Measurements from ENCODE around the gene DLG2. TPM values are rescaled to one million over a fixed set of nuclear protein-coding genes. Genes with fewer than 3 reads are reported as not detected.

DLG2 gene
- total and polyA plus RNA-seq, 2 of the 8 experiments (the other 6 are each of a cell fraction or from before 2014, with no cell fraction given) = 1.7 to 14.3 TPM

- Histone ChIP-seq H3K4me2 (ENCODE audit: insufficient read depth in 1 of 2, low read depth in 2 of 2, low read length in 2 of 2) (no peak overlapping the region), H3K9me3 (ENCODE audit: insufficient read depth in 2 of 2, low read depth in 1 of 2, low read length in 1 of 2) (no peaks in the 10 kb centered on the region), H3K4ac (replicated peaks; ENCODE audit: insufficient read length, low read depth, low read length) (no peak overlapping the region), H3K79me1 (ENCODE audit: low read depth, low read length) (no peaks in the 10 kb centered on the region), H3K27me3 (replicated peaks in 1 of 4; ENCODE audit: control insufficient read depth in 3 of 4, extremely low read depth in 1 of 4, insufficient read depth in 3 of 4, low read length in 3 of 4) (no peaks in the 10 kb centered on the region), H3K14ac (ENCODE audit: insufficient read length) (no peak overlapping the region), H2BK20ac (ENCODE audit: low read length) (no peak overlapping the region), H3K23ac (ENCODE audit: insufficient read length) (no peak overlapping the region), H3K18ac (ENCODE audit: extremely low read depth, low read length) (no peak overlapping the region), H2AK5ac (ENCODE audit: low read depth, low read length) (no peak overlapping the region), H3K4me3 (ENCODE audit: extremely low read depth in 1 of 4, insufficient read depth in 2 of 4, low read depth in 3 of 4, low read length in 4 of 4) (no peak overlapping the region), H3K27ac (ENCODE audit: low read depth, low read length) (no peak overlapping the region), H2AFZ (ENCODE audit: low read length) (no peak overlapping the region), H3K79me2 (ENCODE audit: control insufficient read depth in 1 of 2, insufficient read depth in 2 of 2, low read length in 2 of 2) (no peaks in the 10 kb centered on the region), H3K56ac (replicated peaks; ENCODE audit: insufficient read length, low read depth, low read length) (no peak overlapping the region), H4K20me1 (replicated peaks in 1 of 2; ENCODE audit: control insufficient read depth in 1 of 2, insufficient read depth in 2 of 2, low read length in 2 of 2) (no peaks in the 10 kb centered on the region), H3K9ac (replicated peaks in 1 of 4; ENCODE audit: extremely low read depth in 1 of 4, low read depth in 3 of 4, low read length in 3 of 4) (no peak overlapping the region), H2BK12ac (ENCODE audit: low read depth, low read length) (no peak overlapping the region), H3K23me2 (ENCODE audit: low read depth, low read length) (no peaks in the 10 kb centered on the region), H3K4me1 (replicated peaks in 1 of 4; ENCODE audit: control insufficient read depth in 3 of 4, insufficient read depth in 4 of 4, low read length in 3 of 4) (0 out of 7 replicates have a peak, but pooled peaks cover 0 to 2% (median 0%) of the 10 kb centered on the region in 4 experiments), H2BK5ac (ENCODE audit: low read depth, low read length) (no peak overlapping the region), H3K36me3 (ENCODE audit: control insufficient read depth in 2 of 4, insufficient read depth in 4 of 4, low read length in 3 of 4) (no peaks in the 10 kb centered on the region), H4K5ac (ENCODE audit: insufficient read length, low read depth, low read length) (no peak overlapping the region), H4K8ac (ENCODE audit: extremely low read depth, insufficient read depth, low read length) (no peak overlapping the region), H2BK120ac (replicated peaks; ENCODE audit: low read depth, low read length) (no peak overlapping the region), H2BK15ac (ENCODE audit: low read length) (no peak overlapping the region), H4K91ac (replicated peaks; ENCODE audit: insufficient read length, low read length) (no peak overlapping the region)
- FAIRE-seq = no peak
- WGBS, 2 experiments (ENCODE audit: extremely low coverage in 1 of 2, insufficient coverage in 1 of 2, insufficient read length in 1 of 2, insufficient replicate concordance in 2 of 2, low coverage in 1 of 2, low lambda C conversion rate in 2 of 2, missing lambda C conversion rate in 1 of 2) = 88% methylated on average over 4 of the region's 4 CpGs; no CpG with 5 or more reads in 1 of the 2 experiments
- POLR2A ChIA-PET (ENCODE audit: partially characterized antibody) = interaction anchor here (1.1 kb wide), 1 partner anchor 11 kb away, joined by 3 read pairs; no protein-coding TSS in a partner anchor
- no peak for DNase-seq (ENCODE audit: low read depth in 1 of 2, low spot score in 2 of 2)
- CTCF ChIA-PET (ENCODE audit: partially characterized antibody) = interaction anchor here (0.7 to 1.1 kb wide), 6 partner anchors 10 to 1510 kb away, joined by 3 to 4 read pairs (median 3); no protein-coding TSS in a partner anchor
- no peak for TF ChIP-seq TAF7 (optimal IDR thresholded peaks at IDR 0.05; ENCODE audit: borderline replicate concordance, low read depth, low read length)
- TF ChIP-seq NRF1 (IDR thresholded peaks at IDR 0.05; ENCODE audit: low read depth, low read length) = no peak
- no peak for TF ChIP-seq PHF8 (conservative IDR thresholded peaks at IDR 0.05; ENCODE audit: low read depth, low read length)
- TF ChIP-seq CHD1 (IDR thresholded peaks at IDR 0.05; ENCODE audit: low read depth, low read length) = no peak
- no peak for TF ChIP-seq SP4 (IDR thresholded peaks at IDR 0.05; ENCODE audit: low read length)
- TF ChIP-seq YY1 (IDR thresholded peaks at IDR 0.05; ENCODE audit: low read depth, low read length) = no peak
- TF ChIP-seq EZH2 (IDR thresholded peaks at IDR 0.05; ENCODE audit: low read depth, low read length, severe bottlenecking) = no peak
- no peak for TF ChIP-seq SIRT6 (IDR thresholded peaks at IDR 0.05; ENCODE audit: low read length)
- no peak for TF ChIP-seq FOSL1 (IDR thresholded peaks at IDR 0.05; ENCODE audit: insufficient read depth, low read depth, low read length)
- no peak for TF ChIP-seq POLR2AphosphoS5 (IDR thresholded peaks at IDR 0.05; ENCODE audit: low read depth, low read length)
- no peak for TF ChIP-seq ASH2L (IDR thresholded peaks at IDR 0.05; ENCODE audit: low read length)
- TF ChIP-seq EP300 (IDR thresholded peaks at IDR 0.05; ENCODE audit: borderline replicate concordance in 1 of 2, low read depth in 2 of 2, low read length in 2 of 2) = no peak
- no peak for TF ChIP-seq SRF (IDR thresholded peaks at IDR 0.05; ENCODE audit: low read depth, low read length)
- TF ChIP-seq JUND (IDR thresholded peaks at IDR 0.05; ENCODE audit: low read length) = no peak
Observed at GRCh38 chr11:84950569-84951270, 676.4 kb downstream of the DLG2 start.
